K562 (cell line): ENCODE measurements around the gene SPATA20. TPM values are rescaled to one million over a fixed set of nuclear protein-coding genes. Genes with fewer than 3 reads are reported as not detected.

Experiments used
- ATAC-seq: fragments of 200-7000 bp; cut with Tn5 transposase; 3 replicates; pipeline ENCODE4 v1.9.1; 2020; ENCODE audit warnings: moderate library complexity
- BruUV-seq: library from RNA; stranded (reverse); fragments of 400-500 nt; replicated peaks from 2 replicates; lab custom pipeline; 2021; lab: Mats Ljungman, UMichigan
- CTCF ChIA-PET: fragments of 300-600 bp; formaldehyde crosslinking; extraction: SDS; loops from one replicate; lab custom pipeline; 2021; ENCODE audit warnings: low intra/inter-chr PET ratio; lab: Yijun Ruan, JAX
- POLR2A ChIA-PET: fragments of 300-600, 350-650 bp; sonication (Branson Sonifier 250); formaldehyde crosslinking; extraction: SDS; loops from one replicate; lab custom pipeline; 2021; ENCODE audit warnings: antibody characterized with exemption, inconsistent platforms; lab: Yijun Ruan, JAX
- DNase-seq, 4 experiments: peaks; one replicate each; pipeline versions ENCODE4 v3.0.0 to v3.0.0-alpha.2; 2011 to 2018; ENCODE audit warnings: low spot score in 3 of 4, mixed read lengths in 3 of 4; ENCODE audit errors: extremely low read depth in 1 of 4
- FAIRE-seq: peaks from 2 replicates; lab custom pipeline; 2011; peaks lifted over from hg19 to GRCh38; lab: Jason Lieb, UNC
- H2AFZ ChIP-seq: 2 replicates; pipeline ENCODE4 v1.6.0; 2011; ENCODE audit warnings: low read depth, low read length, control low read depth, inconsistent platforms
- H3K27ac ChIP-seq: fragments of 200-600 bp; 3 replicates; pipeline ENCODE4 v1.8.0; 2011; ENCODE audit warnings: low read depth, mild to moderate bottlenecking, control low read depth, inconsistent platforms, low read length, moderate library complexity, mixed read lengths; ENCODE audit errors: extremely low read depth
- H3K27me3 ChIP-seq, 2 experiments: fragments of 300-600 bp in 1 of 2; 2 replicates in 1 of 2; 3 replicates in 1 of 2; pipeline versions ENCODE4 v1.6.0 to v1.8.0; 2011; ENCODE audit warnings: inconsistent platforms in 2 of 2, low read length in 2 of 2, mild to moderate bottlenecking in 1 of 2, mixed read lengths in 1 of 2, moderate library complexity in 1 of 2; ENCODE audit not compliant: control insufficient read depth in 2 of 2, insufficient read depth in 2 of 2
- H3K36me3 ChIP-seq: fragments of 300-600 bp; 3 replicates; pipeline ENCODE4 v1.8.0; 2011; ENCODE audit warnings: mild to moderate bottlenecking, low read length, inconsistent platforms; ENCODE audit not compliant: control insufficient read depth, insufficient read depth
- H3K4me1 ChIP-seq, 2 experiments: fragments of 200-600 bp in 1 of 2; replicated peaks in 1 of 2; 2 replicates in 1 of 2; 3 replicates in 1 of 2; pipeline versions ENCODE4 v1.5.1 to v1.8.0; 2011; ENCODE audit warnings: inconsistent platforms in 2 of 2, low read length in 2 of 2, mild to moderate bottlenecking in 1 of 2, mixed read lengths in 1 of 2, moderate library complexity in 1 of 2; ENCODE audit not compliant: control insufficient read depth in 2 of 2, insufficient read depth in 2 of 2
- H3K4me2 ChIP-seq: 2 replicates; pipeline ENCODE4 v1.6.1; 2011; ENCODE audit warnings: low read length, control low read depth, inconsistent platforms, mixed read lengths; ENCODE audit not compliant: insufficient read depth
- H3K4me3 ChIP-seq: fragments of 200-600 bp; sonication (generic), shearing (Covaris generic); 2 replicates; pipeline ENCODE4 v1.5.1; 2016; ENCODE audit warnings: control low read depth, inconsistent platforms
- H3K79me2 ChIP-seq: fragments of 200-600 bp; 3 replicates; pipeline ENCODE4 v1.8.0; 2011; ENCODE audit warnings: low read length, inconsistent platforms; ENCODE audit not compliant: control insufficient read depth, insufficient read depth
- H3K9ac ChIP-seq, 2 experiments: 2 replicates each; pipeline versions ENCODE4 v1.6.0 to v1.6.1; 2011; ENCODE audit warnings: low read depth in 2 of 2, low read length in 2 of 2, control low read depth in 1 of 2, inconsistent platforms in 1 of 2, mild to moderate bottlenecking in 1 of 2, mixed read lengths in 1 of 2; ENCODE audit not compliant: insufficient read depth in 1 of 2
- H3K9me1 ChIP-seq: one replicate; pipeline ENCODE4 v1.6.0; 2011; ENCODE audit warnings: inconsistent platforms, mild to moderate bottlenecking, low read length, moderate library complexity; ENCODE audit not compliant: control insufficient read depth, insufficient read depth
- H3K9me3 ChIP-seq: replicated peaks from 2 replicates; pipeline ENCODE4 v1.5.1; 2011; ENCODE audit warnings: low read depth, low read length, inconsistent platforms; ENCODE audit not compliant: control insufficient read depth, insufficient read depth
- H4K20me1 ChIP-seq: replicated peaks from 2 replicates; pipeline ENCODE4 v1.6.1; 2011; ENCODE audit warnings: low read length, inconsistent platforms, mixed read lengths; ENCODE audit not compliant: control insufficient read depth, insufficient read depth
- CBX1 ChIP-seq: sonication (generic); IDR thresholded peaks from 2 replicates; pipeline ENCODE4 v1.6.1; 2016; ENCODE audit warnings: antibody characterized with exemption, low read depth, mild to moderate bottlenecking
- CC2D1A ChIP-seq: fragments of 450-650 bp; IDR thresholded peaks from 2 replicates; pipeline ENCODE4 v1.6.1; 2017; ENCODE audit warnings: mild to moderate bottlenecking
- CEBPB ChIP-seq: fragments of 450-650 bp; IDR thresholded peaks from 2 replicates; pipeline ENCODE4 v1.6.1; 2016; ENCODE audit warnings: missing genetic modification characterization, missing compliant biosample characterization
- EP300 ChIP-seq: IDR thresholded peaks from 2 replicates; pipeline ENCODE4 v1.6.1; 2012; ENCODE audit warnings: low read length, improper control_type of control experiment
- ESRRB ChIP-seq: fragments of 250-450 bp; sonication (Bioruptor Pico); IDR thresholded peaks from 2 replicates; pipeline ENCODE4 v1.5.0; 2020; ENCODE audit warnings: mild to moderate bottlenecking, moderate library complexity, borderline replicate concordance
- GTF2A2 ChIP-seq: IDR thresholded peaks from 2 replicates; pipeline ENCODE4 v1.6.1; 2016; ENCODE audit warnings: mild to moderate bottlenecking, missing genetic modification characterization, missing compliant biosample characterization
- HLTF ChIP-seq: fragments of 450-650 bp; IDR thresholded peaks from 2 replicates; pipeline ENCODE4 v1.6.1; 2016
- MCM2 ChIP-seq: fragments of 450-650 bp; IDR thresholded peaks from 2 replicates; pipeline ENCODE4 v1.6.1; 2017; ENCODE audit warnings: low read depth, mild to moderate bottlenecking
- MLX ChIP-seq, 2 experiments: fragments of 450-650 bp in 1 of 2; sonication (generic) in 1 of 2; formaldehyde crosslinking; conservative IDR thresholded peaks; 2 replicates each; pipeline versions ENCODE4 v1.4.0 to v1.8.1; 2020 to 2022; ENCODE audit warnings: mild to moderate bottlenecking in 1 of 2, missing genetic modification reagents in 1 of 2
- RAD51 ChIP-seq: fragments of 450-650 bp; IDR thresholded peaks from 2 replicates; pipeline ENCODE4 v1.7.1; 2016; ENCODE audit warnings: low read depth, mild to moderate bottlenecking, borderline replicate concordance
- RCOR1 ChIP-seq, 2 experiments: IDR thresholded peaks; 2 replicates each; pipeline ENCODE4 v1.6.1; 2012; ENCODE audit warnings: low read depth in 2 of 2, low read length in 2 of 2, borderline replicate concordance in 1 of 2, improper control_type of control experiment in 1 of 2
- TCF3 ChIP-seq: sonication (generic); formaldehyde crosslinking; IDR thresholded peaks from 2 replicates; pipeline ENCODE4 v1.4.0; 2020; ENCODE audit warnings: mild to moderate bottlenecking, missing genetic modification reagents
- TEAD1 ChIP-seq, 2 experiments: fragments of 450-650 bp in 1 of 2; sonication (generic) in 1 of 2; formaldehyde crosslinking; IDR thresholded peaks; 2 replicates each; pipeline versions ENCODE4 v1.4.0 to v1.8.0; 2020 to 2022; ENCODE audit warnings: mild to moderate bottlenecking in 2 of 2, missing genetic modification reagents in 1 of 2
- ZBTB17 ChIP-seq: fragments of 450-650 bp; formaldehyde crosslinking; IDR thresholded peaks from 2 replicates; pipeline ENCODE4 v1.4.0; 2020; ENCODE audit warnings: mild to moderate bottlenecking
- ZNF253 ChIP-seq: fragments of 250-450 bp; sonication (Bioruptor Pico); conservative IDR thresholded peaks from 2 replicates; pipeline ENCODE4 v1.6.1; 2021; ENCODE audit warnings: mild to moderate bottlenecking
- WGBS: fragments of 100-300 bp; shearing (Covaris generic); methylation state at CpG from one replicate; pipeline ENCODE4 v1.1.6; 2016; ENCODE audit warnings: low coverage, mixed read lengths; ENCODE audit not compliant: insufficient coverage; ENCODE audit errors: missing lambda C conversion rate; 5-methylcytosine and 5-hydroxymethylcytosine counted together
- in situ Hi-C: fragments of 300-500 bp; cut with MboI; formaldehyde crosslinking; loops from 4 replicates; pipeline ENCODE4 v1.15.0; 2018; ENCODE audit warnings: inconsistent platforms, mixed read lengths
- intact Hi-C: fragments of 100-400 bp; cut with micrococcal nuclease; formaldehyde crosslinking; loops from 2 replicates; pipeline ENCODE4 v1.14.2; 2022
- polyA plus RNA-seq, 8 experiments: library from polyadenylated mRNA; depleted of rRNA in 4 of 8; stranded (reverse) in 5 of 8; unstranded in 3 of 8; fragments of >200 nt; fragmentation: Nextera tagmentation in 2 of 8; fragmentation: Illumina TruSeq in 1 of 8; extraction: Ambion mirVana in 2 of 8; extraction: Trizol in 1 of 8; gene quantifications; 2 replicates each; pipeline versions ENCODE4 v1.2.1 to v1.2.3, GENCODE V29; 2011 to 2014; ENCODE audit warnings: inconsistent platforms in 1 of 8, missing spikeins in 1 of 8
- total RNA-seq, 7 experiments: library from RNA; depleted of rRNA in 6 of 7; stranded (reverse); fragments of >200 nt in 6 of 7; fragmentation: Illumina TruSeq in 2 of 7; extraction: Trizol in 2 of 7; gene quantifications; 2 replicates each; pipeline versions ENCODE4 v1.2.1 to v1.2.3, GENCODE V29; 2011 to 2021; ENCODE audit warnings: low replicate concordance in 1 of 7
- TF ChIP-seq, protein P1 (sequence below): sonication (generic); formaldehyde crosslinking; IDR thresholded peaks from 2 replicates; pipeline ENCODE4 v1.5.0; 2020; ENCODE audit warnings: missing genetic modification reagents
- TF ChIP-seq, protein P2 (sequence below): fragments of 150-350 bp; conservative IDR thresholded peaks from 2 replicates; pipeline ENCODE4 v1.6.1; 2014; ENCODE audit warnings: low read length

The SPATA20 gene
- total and polyA plus RNA-seq, 9 of the 15 experiments (the other 6 are each of a cell fraction or from before 2014, with no cell fraction given): 0.08 to 4.0 (median 1.5) TPM

GRCh38 chr17:50550661-50551432 lies 3.9 kb downstream of the SPATA20 start:
- H3K9me3 ChIP-seq: no peaks in the 10 kb centered on the region
- intact Hi-C loops: loop anchor here (1.0 to 2.0 kb wide), 3 partner anchors 76 to 144 kb away; no protein-coding TSS in a partner anchor
- H3K9me1 ChIP-seq: no peaks in the 10 kb centered on the region
- H3K79me2 ChIP-seq: no peaks in the 10 kb centered on the region
- peak; percentile 91 for FAIRE-seq
- H3K27me3 ChIP-seq: peaks cover 3 to 34% of the 10 kb centered on the region in 2 experiments; a peak in 2 of 5 replicates
- WGBS: 25% methylated on average over 31 of the region's 32 CpGs
- no peaks in the 10 kb centered on the region for H3K36me3 ChIP-seq
- ATAC-seq: peak; percentile 90
- BruUV-seq: no TSS peak
- no peak overlapping the region for H3K4me3 ChIP-seq
- ChIA-PET CTCF (interaction anchor here (0.6 to 1.9 kb wide), 6 partner anchors 62 to 145 kb away, joined by 3 to 7 read pairs (median 4); no protein-coding TSS in a partner anchor), POLR2A (interaction anchor here (0.5 to 1.3 kb wide), 10 partner anchors 9 to 309 kb away, joined by 3 to 7 read pairs (median 3); partner anchors contain the start of gene CACNA1G)
- H4K20me1 ChIP-seq: no peaks in the 10 kb centered on the region; the same call in 1 of the 2 replicates
- DNase-seq: peak; percentile 73 to 87 (median 75)
- H2AFZ ChIP-seq: no peak overlapping the region
- peaks cover 6 to 43% of the 10 kb centered on the region in 2 experiments; a peak in 4 of 5 replicates for H3K4me1 ChIP-seq
- in situ Hi-C loops: no loop called here
- H3K27ac ChIP-seq: no peak overlapping the region
- H3K9ac ChIP-seq: no peak overlapping the region; a peak in 1 of 4 replicates
- H3K4me2 ChIP-seq: no peak overlapping the region
- TF ChIP-seq CEBPB (tag) (peak; percentile 48; the same call in 1 of the 2 replicates), RAD51 (peak; percentile 83), TCF3 (CRISPR knock-in tag) (no peak), RCOR1 (IDR thresholded peaks at IDR 0.05; ENCODE audit: borderline replicate concordance in 1 of 2, low read depth in 2 of 2, low read length in 2 of 2) (peak in 1 of 2 experiments; percentile 59; a peak in 1 of 4 replicates), MCM2 (no peak), EP300 (no peak), ZNF253 (CRISPR knock-in tag) (no peak), CBX1 (no peak), TEAD1 (CRISPR knock-in tag; IDR thresholded peaks at IDR 0.05) (no peak), HLTF (no peak), CC2D1A (peak; percentile 83), ESRRB (no peak), ZBTB17 (no peak), GTF2A2 (tag) (no peak), MLX (CRISPR knock-in tag; conservative IDR thresholded peaks at IDR 0.05) (0 out of 4 replicates have a peak, but pooled peaks of 1 of the 2 experiments have one; percentile 24)
- TF ChIP-seq, protein P1, sequence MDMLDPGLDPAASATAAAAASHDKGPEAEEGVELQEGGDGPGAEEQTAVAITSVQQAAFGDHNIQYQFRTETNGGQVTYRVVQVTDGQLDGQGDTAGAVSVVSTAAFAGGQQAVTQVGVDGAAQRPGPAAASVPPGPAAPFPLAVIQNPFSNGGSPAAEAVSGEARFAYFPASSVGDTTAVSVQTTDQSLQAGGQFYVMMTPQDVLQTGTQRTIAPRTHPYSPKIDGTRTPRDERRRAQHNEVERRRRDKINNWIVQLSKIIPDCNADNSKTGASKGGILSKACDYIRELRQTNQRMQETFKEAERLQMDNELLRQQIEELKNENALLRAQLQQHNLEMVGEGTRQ (CRISPR knock-in tag): peak; percentile 74
- TF ChIP-seq, protein P2, sequence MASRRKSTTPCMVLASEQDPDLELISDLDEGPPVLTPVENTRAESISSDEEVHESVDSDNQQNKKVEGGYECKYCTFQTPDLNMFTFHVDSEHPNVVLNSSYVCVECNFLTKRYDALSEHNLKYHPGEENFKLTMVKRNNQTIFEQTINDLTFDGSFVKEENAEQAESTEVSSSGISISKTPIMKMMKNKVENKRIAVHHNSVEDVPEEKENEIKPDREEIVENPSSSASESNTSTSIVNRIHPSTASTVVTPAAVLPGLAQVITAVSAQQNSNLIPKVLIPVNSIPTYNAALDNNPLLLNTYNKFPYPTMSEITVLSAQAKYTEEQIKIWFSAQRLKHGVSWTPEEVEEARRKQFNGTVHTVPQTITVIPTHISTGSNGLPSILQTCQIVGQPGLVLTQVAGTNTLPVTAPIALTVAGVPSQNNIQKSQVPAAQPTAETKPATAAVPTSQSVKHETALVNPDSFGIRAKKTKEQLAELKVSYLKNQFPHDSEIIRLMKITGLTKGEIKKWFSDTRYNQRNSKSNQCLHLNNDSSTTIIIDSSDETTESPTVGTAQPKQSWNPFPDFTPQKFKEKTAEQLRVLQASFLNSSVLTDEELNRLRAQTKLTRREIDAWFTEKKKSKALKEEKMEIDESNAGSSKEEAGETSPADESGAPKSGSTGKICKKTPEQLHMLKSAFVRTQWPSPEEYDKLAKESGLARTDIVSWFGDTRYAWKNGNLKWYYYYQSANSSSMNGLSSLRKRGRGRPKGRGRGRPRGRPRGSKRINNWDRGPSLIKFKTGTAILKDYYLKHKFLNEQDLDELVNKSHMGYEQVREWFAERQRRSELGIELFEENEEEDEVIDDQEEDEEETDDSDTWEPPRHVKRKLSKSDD: no peak
